Gastrocnemius medialis (tissue), 4 donors: ENCODE results near the gene APOA1.

ENCODE experiments used
- CTCF ChIP-seq, 5 experiments: fragments of 450-650 bp in 3 of 5; fragments of 200-600 bp in 2 of 5; sonication (generic) in 2 of 5; IDR thresholded peaks in 4 of 5; conservative IDR thresholded peaks in 1 of 5; 1 replicate in 4 of 5; 2 replicates in 1 of 5; pipeline ENCODE4 v1.5.1; 2016 to 2019; ENCODE audit warnings: antibody characterized with exemption in 5 of 5, mild to moderate bottlenecking in 3 of 5, moderate library complexity in 3 of 5
- POLR2A ChIP-seq, 2 donors: fragments of 450-650 bp; IDR thresholded peaks; one replicate each; pipeline ENCODE4 v1.6.1; 2017; ENCODE audit warnings: antibody characterized with exemption in 2 of 2, mild to moderate bottlenecking in 2 of 2, moderate library complexity in 2 of 2

GRCh38 chr11:116822575-116822974 lies 14.8 kb downstream of the APOA1 start:
- TF ChIP-seq CTCF (IDR thresholded peaks at IDR 0.05 in 4 of 5, conservative IDR thresholded peaks at IDR 0.05 in 1 of 5) (no peak), POLR2A (IDR thresholded peaks at IDR 0.05) (no peak)
